DOHH2 (cell line): ENCODE results near the gene GPR142.

Source experiments
- CTCF ChIP-seq: fragments of 200-600 bp; sonication (generic); IDR thresholded peaks from one replicate; pipeline ENCODE4 v1.5.1; 2014; ENCODE audit warnings: antibody characterized with exemption, mild to moderate bottlenecking, low read depth, low read length; ENCODE audit not compliant: poor library complexity, severe bottlenecking
- EZH2phosphoT487 ChIP-seq: fragments of 200-600 bp; sonication (generic); IDR thresholded peaks from 2 replicates; pipeline ENCODE4 v1.6.1; 2017; ENCODE audit warnings: borderline replicate concordance, mild to moderate bottlenecking, antibody characterized with exemption, low read length, moderate library complexity, mixed read lengths

GRCh38 chr17:74342224-74342623 is 25.1 kb upstream of the GPR142 start:
- no peak for TF ChIP-seq CTCF
- TF ChIP-seq EZH2phosphoT487: no peak
